ENCODE results near the gene CCDC6. TPM values are rescaled to one million over a fixed set of nuclear protein-coding genes. Genes with fewer than 3 reads are reported as not detected.

Gene CCDC6
- total and polyA plus RNA-seq, 9 of the 15 experiments (the other 6 are each of a cell fraction or from before 2014, with no cell fraction given) = 10.4 to 41.0 (median 20.9) TPM

DNA sequence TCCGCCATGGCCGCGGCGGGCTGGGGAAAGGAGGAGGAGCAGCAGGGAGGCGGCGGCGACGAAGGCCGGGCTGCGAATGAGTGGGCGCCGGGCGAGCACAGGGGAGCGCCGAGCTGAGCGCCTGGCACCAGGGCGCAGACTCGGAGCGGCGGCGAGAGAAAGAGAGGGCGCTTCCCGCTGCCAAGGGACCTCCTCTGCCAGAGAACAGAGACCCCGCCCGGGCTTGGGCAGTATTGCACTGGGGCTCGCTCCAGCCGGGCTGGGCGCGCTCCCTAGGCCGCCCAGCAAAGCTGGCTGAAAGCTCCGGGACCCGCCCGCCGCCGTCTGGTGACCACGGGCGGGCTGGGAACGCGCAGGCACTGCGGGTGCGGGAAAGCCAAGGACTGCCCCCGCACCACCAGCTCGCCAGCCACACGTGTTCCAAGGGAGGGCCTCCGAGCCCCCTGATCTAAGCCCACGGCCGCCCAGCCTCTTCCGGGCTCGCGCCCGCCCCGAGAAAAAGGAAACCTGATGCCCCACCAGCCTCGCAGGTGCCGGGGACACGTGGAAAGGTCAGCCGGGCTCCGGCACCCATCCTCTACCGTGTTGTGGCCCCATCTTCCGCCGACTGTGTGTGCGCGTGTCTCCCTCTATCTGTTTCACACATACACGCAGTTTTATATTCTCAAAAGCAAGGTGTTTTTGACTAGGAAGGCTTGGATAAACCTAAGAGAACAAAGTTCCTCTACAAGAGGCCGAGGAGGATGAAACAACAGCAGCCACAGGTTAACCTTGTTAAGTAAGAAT is at the start of gene CCDC6 (continued):
- TF ChIP-seq, protein P1, sequence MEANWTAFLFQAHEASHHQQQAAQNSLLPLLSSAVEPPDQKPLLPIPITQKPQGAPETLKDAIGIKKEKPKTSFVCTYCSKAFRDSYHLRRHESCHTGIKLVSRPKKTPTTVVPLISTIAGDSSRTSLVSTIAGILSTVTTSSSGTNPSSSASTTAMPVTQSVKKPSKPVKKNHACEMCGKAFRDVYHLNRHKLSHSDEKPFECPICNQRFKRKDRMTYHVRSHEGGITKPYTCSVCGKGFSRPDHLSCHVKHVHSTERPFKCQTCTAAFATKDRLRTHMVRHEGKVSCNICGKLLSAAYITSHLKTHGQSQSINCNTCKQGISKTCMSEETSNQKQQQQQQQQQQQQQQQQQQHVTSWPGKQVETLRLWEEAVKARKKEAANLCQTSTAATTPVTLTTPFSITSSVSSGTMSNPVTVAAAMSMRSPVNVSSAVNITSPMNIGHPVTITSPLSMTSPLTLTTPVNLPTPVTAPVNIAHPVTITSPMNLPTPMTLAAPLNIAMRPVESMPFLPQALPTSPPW (CRISPR knock-in tag; IDR thresholded peaks at IDR 0.05) = peak; percentile 68
- TF ChIP-seq ZNF253 (CRISPR knock-in tag; conservative IDR thresholded peaks at IDR 0.05) = no peak
- no peak for TF ChIP-seq ZNF512 (tag; IDR thresholded peaks at IDR 0.05)
- TF ChIP-seq ATF2 (CRISPR knock-in tag; IDR thresholded peaks at IDR 0.05) = no peak
- no peak for TF ChIP-seq PCBP2 (IDR thresholded peaks at IDR 0.05; ENCODE audit: low read depth, low read length, poor library complexity, severe bottlenecking)
- TF ChIP-seq, protein P2, sequence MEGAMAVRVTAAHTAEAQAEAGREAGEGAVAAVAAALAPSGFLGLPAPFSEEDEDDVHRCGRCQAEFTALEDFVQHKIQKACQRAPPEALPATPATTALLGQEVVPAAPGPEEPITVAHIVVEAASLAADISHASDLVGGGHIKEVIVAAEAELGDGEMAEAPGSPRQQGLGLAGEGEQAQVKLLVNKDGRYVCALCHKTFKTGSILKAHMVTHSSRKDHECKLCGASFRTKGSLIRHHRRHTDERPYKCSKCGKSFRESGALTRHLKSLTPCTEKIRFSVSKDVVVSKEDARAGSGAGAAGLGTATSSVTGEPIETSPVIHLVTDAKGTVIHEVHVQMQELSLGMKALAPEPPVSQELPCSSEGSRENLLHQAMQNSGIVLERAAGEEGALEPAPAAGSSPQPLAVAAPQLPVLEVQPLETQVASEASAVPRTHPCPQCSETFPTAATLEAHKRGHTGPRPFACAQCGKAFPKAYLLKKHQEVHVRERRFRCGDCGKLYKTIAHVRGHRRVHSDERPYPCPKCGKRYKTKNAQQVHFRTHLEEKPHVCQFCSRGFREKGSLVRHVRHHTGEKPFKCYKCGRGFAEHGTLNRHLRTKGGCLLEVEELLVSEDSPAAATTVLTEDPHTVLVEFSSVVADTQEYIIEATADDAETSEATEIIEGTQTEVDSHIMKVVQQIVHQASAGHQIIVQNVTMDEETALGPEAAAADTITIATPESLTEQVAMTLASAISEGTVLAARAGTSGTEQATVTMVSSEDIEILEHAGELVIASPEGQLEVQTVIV (CRISPR knock-in tag; IDR thresholded peaks at IDR 0.05; ENCODE audit: borderline replicate concordance) = no peak
- no peak for TF ChIP-seq ZKSCAN3 (CRISPR knock-in tag; IDR thresholded peaks at IDR 0.05)
- peak; percentile 14; the same call in 1 of the 2 replicates for TF ChIP-seq NBN (IDR thresholded peaks at IDR 0.05; ENCODE audit: low read depth)
- no peak for TF ChIP-seq ZNF764 (CRISPR knock-in tag; IDR thresholded peaks at IDR 0.05; ENCODE audit: low read depth)
- TF ChIP-seq, protein P3, sequence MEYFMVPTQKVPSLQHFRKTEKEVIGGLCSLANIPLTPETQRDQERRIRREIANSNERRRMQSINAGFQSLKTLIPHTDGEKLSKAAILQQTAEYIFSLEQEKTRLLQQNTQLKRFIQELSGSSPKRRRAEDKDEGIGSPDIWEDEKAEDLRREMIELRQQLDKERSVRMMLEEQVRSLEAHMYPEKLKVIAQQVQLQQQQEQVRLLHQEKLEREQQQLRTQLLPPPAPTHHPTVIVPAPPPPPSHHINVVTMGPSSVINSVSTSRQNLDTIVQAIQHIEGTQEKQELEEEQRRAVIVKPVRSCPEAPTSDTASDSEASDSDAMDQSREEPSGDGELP (CRISPR knock-in tag; IDR thresholded peaks at IDR 0.05; ENCODE audit: borderline replicate concordance) = peak; percentile 88
- TF ChIP-seq FOXJ3 (CRISPR knock-in tag; IDR thresholded peaks at IDR 0.05) = no peak
- no peak for TF ChIP-seq ZNF77 (CRISPR knock-in tag; IDR thresholded peaks at IDR 0.05)
- no peak for TF ChIP-seq ZNF717 (CRISPR knock-in tag; IDR thresholded peaks at IDR 0.05)
- TF ChIP-seq STAT5A (IDR thresholded peaks at IDR 0.05; ENCODE audit: borderline replicate concordance, low read length) = peak; percentile 36; the same call in 1 of the 2 replicates
- TF ChIP-seq CC2D1A (IDR thresholded peaks at IDR 0.05) = no peak; the same call in 1 of the 2 replicates
- no peak for TF ChIP-seq IFI16 (CRISPR knock-in tag; IDR thresholded peaks at IDR 0.05)
- no peak for TF ChIP-seq TEAD2 (tag; IDR thresholded peaks at IDR 0.05)
- no peak for TF ChIP-seq U2AF2 (optimal IDR thresholded peaks at IDR 0.05; ENCODE audit: low read depth, low read length)
